GM12801 (cell line): Measurements from ENCODE around the gene DCBLD2.

Experiments
- TF ChIP-seq, protein P1 (sequence below): IDR thresholded peaks from one replicate; pipeline ENCODE4 v1.5.1; 2011; ENCODE audit warnings: control low read depth; ENCODE audit not compliant: insufficient read length; ENCODE audit errors: extremely low read depth

The DCBLD2 gene

DNA sequence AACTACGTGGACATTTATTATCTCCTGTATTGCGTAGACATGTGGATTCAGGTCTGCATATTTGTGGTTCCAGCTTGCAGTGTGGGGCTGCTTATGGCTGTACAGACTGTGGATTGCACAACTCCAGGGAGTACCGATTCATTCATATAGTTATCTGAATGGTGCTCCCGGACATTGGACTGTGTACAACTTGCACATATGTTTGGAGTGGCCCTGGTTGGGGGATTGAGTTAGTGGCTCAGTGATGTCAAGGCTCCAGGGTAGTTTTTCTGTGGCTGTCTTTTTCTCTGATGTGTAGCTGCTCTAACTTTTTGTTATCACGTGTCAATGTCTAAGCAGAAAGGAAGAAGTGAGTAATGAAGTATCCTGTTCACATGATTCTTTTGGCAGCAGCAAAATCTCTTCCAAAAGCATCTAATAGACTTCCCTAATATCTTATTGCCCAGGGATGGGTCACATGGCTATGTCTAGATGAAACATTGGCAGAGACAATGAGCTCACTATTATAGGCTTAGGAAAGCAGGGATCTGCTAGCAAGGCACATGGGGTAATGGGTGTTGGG, 122.6 kb downstream of the DCBLD2 start:
- TF ChIP-seq, protein P1, sequence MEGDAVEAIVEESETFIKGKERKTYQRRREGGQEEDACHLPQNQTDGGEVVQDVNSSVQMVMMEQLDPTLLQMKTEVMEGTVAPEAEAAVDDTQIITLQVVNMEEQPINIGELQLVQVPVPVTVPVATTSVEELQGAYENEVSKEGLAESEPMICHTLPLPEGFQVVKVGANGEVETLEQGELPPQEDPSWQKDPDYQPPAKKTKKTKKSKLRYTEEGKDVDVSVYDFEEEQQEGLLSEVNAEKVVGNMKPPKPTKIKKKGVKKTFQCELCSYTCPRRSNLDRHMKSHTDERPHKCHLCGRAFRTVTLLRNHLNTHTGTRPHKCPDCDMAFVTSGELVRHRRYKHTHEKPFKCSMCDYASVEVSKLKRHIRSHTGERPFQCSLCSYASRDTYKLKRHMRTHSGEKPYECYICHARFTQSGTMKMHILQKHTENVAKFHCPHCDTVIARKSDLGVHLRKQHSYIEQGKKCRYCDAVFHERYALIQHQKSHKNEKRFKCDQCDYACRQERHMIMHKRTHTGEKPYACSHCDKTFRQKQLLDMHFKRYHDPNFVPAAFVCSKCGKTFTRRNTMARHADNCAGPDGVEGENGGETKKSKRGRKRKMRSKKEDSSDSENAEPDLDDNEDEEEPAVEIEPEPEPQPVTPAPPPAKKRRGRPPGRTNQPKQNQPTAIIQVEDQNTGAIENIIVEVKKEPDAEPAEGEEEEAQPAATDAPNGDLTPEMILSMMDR, result no peak

DNA sequence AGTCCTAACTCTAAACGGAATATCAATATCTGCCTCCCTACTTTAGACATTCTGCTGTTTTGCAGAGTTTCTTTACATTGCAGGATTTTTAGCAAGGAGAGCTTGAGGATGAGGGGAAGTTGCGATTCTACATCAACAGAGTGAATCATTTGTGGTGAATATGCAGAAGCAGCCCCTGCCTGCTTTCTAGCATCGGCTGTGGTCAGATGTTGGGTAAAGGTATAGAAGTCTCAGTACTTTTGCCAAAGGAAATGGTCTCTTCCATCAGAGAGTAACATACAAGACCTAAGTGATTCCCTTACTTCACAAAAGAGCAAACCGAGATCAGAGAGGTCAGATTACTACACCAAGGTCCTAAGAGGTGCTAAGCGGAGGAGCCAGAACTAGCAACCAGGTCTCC, 123.1 kb downstream of the DCBLD2 start:
- TF ChIP-seq, protein P1, result no peak

DNA sequence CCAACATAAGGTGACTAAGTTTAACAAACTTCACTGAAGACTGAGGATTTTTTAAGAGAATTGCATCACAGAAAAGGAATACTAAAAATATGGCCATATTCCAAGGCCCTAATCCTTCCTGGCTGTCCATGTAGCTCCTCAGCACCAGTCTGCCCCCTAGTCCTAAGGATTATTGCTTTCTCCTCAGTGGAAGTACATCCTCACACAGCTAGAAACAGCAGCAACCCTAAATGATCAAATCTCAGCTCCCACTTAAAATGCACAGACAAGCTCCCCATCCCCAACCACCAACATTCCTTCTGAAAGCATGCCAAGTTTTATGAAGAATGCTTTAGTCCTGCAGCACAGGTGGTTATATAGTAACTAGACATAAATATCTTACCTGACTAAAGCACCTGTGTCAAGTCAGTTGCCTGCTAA, 123.7 kb downstream of the DCBLD2 start:
- TF ChIP-seq, protein P1, result no peak

DNA sequence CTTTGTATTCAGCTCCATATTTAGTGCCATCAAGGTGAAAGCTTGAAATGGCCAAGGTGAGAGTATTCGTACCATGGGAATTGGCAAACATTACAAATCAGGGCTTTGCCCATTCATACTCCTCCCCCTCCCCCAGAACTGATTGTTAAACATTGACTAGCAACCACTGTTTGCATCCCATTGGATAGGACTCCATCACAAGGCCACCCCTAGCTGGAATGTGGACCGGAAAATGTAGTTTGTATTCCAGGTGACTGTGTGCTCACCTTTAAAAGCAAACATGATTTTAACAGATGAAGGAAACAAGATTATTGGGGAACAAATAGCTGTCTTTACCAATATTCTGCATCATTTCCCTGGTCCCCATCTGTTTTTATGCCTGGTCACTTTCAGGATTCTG, 124.2 kb downstream of the DCBLD2 start:
- TF ChIP-seq, protein P1, result no peak

DNA sequence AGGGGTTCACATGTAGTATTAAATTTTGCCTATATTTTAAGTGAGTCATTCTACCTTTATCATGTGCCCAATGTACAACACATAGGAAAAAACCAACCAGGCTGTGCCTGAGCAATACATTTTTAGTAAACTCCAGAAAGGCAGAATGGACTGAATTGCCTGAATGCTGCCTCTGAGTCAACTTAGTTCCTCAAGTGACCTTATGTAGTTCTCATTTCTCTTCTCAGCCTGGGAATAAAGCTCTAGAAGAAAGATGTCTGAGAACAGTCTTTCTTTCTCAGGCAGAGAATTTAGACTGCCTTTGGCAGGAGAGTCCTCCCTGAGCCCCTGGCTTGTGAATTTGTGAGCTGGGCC, 125.4 kb downstream of the DCBLD2 start:
- TF ChIP-seq, protein P1, result no peak

DNA sequence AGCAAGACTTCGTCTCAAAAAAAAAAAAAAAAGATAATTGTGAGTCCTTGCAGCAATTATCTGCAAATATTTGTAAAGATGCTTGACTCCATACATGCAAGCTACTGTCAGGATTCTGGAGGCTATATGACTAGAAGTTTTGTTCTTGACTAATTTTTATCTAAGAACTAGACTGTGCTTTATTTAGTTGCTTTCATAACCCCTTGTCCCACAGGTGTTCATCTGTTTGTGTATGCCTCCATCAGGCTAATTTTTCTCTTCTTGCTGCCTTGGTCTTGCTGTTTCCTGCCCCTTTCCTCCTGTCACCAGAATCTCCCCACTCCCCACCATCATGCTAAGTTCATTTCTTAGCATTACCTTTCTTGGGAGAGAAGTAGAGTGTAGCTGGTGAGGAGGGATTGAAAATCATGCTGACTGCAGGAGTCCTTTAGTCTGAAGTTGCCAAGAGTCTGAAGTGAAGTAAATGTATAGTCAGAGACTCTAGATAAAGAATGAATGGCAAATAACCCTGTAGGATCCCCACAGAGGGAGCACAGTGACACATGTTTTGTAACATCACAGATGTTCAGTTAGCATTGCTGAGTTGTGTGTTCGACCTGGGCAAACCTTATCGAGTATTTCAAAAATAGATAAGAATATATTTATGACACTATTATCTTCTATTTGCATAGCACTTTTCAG, 125.9 kb downstream of the DCBLD2 start:
- TF ChIP-seq, protein P1, result no peak

DNA sequence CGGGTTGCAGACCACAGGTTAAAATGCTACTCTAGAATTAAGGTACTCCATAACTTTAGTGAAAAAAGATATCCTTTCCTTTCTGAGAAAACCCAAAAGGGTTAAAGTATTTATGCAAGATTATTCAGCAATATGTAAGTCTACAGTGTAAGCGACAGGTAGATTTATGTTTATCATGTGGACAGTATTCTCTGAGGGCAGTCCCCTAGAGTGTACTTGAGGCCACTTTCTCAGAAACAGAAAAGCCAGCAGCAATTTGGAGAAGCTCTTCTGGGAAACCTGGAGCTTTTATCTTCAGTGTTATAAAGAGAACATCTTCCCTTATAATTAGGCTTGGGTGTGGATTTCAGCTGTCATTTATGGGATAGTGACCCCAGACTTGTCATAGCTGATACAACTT, 129.5 kb downstream of the DCBLD2 start:
- TF ChIP-seq, protein P1, result no peak
